ENCODE results near the gene RIGI.
A peak's percentile ranks its signal among the peaks of the same experiment; 100 is the strongest.
"Not testable (repeated sequence)": the region's sequence is repeated elsewhere in the genome, so short reads cannot be mapped to it uniquely, and the experiment has no call there.

Gene RIGI

GRCh38 chr9:32526041-32526706 is at the start of gene RIGI:
RIGI (minus strand) TSS chr9:32526196; CDS start chr9:32526166, 30 bp downstream.
- peak; percentile 83 for DNase-seq

GRCh38 chr9:32574858-32575257 is 48.9 kb upstream of the RIGI start:
- DNase-seq, result no peak

GRCh38 chr9:32573821-32574220 is 47.8 kb upstream of the RIGI start:
- no peak for DNase-seq

- peak; percentile 98 for DNase-seq
Measured at GRCh38 chr9:32572900-32573523, 47.0 kb upstream of the RIGI start, which contains the start of gene NDUFB6. NDUFB6 (minus strand) TSS chr9:32573159; CDS start chr9:32573060, 99 bp downstream.

- DNase-seq, result peak; percentile 74
Measured at GRCh38 chr9:32571969-32572899, 46.2 kb upstream of the RIGI start.

GRCh38 chr9:32570262-32570661 is 44.3 kb upstream of the RIGI start:
- DNase-seq, result no peak

- DNase-seq, result no peak
Measured at GRCh38 chr9:32566770-32567169, 40.8 kb upstream of the RIGI start.

GRCh38 chr9:32565967-32566366 is 40.0 kb upstream of the RIGI start:
- DNase-seq, result no peak

- no peak for DNase-seq
Measured at GRCh38 chr9:32558408-32558934, 32.5 kb upstream of the RIGI start.

GRCh38 chr9:32554591-32554990 is 28.6 kb upstream of the RIGI start:
- DNase-seq, result no peak

- DNase-seq, result no peak
Measured at GRCh38 chr9:32554107-32554506, 28.1 kb upstream of the RIGI start.

- peak; percentile 91 for DNase-seq
Measured at GRCh38 chr9:32552172-32552872, 26.3 kb upstream of the RIGI start, which contains the start of the genes SMIM27 and TOPORS. SMIM27 (plus strand) TSS chr9:32552327; CDS start chr9:32552435, 108 bp downstream. TOPORS (minus strand) TSS chr9:32552586; CDS start chr9:32552436, 150 bp downstream.

- DNase-seq, result peak; percentile 64
Measured at GRCh38 chr9:32551276-32552051, 25.5 kb upstream of the RIGI start.

GRCh38 chr9:32550562-32551275 is 24.7 kb upstream of the RIGI start:
- DNase-seq, result peak; percentile 94

GRCh38 chr9:32550150-32550561 is 24.2 kb upstream of the RIGI start:
- DNase-seq, result no peak

- DNase-seq, result not testable (repeated sequence)
Measured at GRCh38 chr9:32548213-32548612, 22.2 kb upstream of the RIGI start.

GRCh38 chr9:32545884-32546283 is 19.9 kb upstream of the RIGI start:
- DNase-seq, result no peak

- no peak for DNase-seq
Measured at GRCh38 chr9:32543047-32543446, 17.1 kb upstream of the RIGI start.

GRCh38 chr9:32533816-32534215 is 7.8 kb upstream of the RIGI start:
- no peak for DNase-seq

- DNase-seq, result no peak
Measured at GRCh38 chr9:32533336-32533735, 7.3 kb upstream of the RIGI start.

- DNase-seq, result no peak
Measured at GRCh38 chr9:32526707-32527048, 682 bp upstream of the RIGI start.
